Chondrocyte (in vitro differentiated cells): ENCODE results near the gene IRF2BPL. TPM values are rescaled to one million over a fixed set of nuclear protein-coding genes. Genes with fewer than 3 reads are reported as not detected.

ENCODE experiments used
- DNase-seq: peaks from one replicate; pipeline ENCODE4 v3.0.0; 2021; ENCODE audit warnings: mixed read lengths, low spot score
- H3K27ac Mint-ChIP-seq: one replicate; pipeline ENCODE4 v1.8.0; 2021; ENCODE audit warnings: mild to moderate bottlenecking, moderate library complexity, mixed read lengths; ENCODE audit not compliant: unreplicated experiment
- H3K27me3 Mint-ChIP-seq: 2 replicates; pipeline ENCODE4 v1.8.0; 2021; ENCODE audit warnings: low read depth, mixed read lengths
- H3K36me3 Mint-ChIP-seq: 2 replicates; pipeline ENCODE4 v1.8.0; 2021; ENCODE audit warnings: low read depth, mixed read lengths
- H3K4me1 Mint-ChIP-seq: 2 replicates; pipeline ENCODE4 v1.8.0; 2021; ENCODE audit warnings: low read depth, mild to moderate bottlenecking, mixed read lengths
- H3K4me3 Mint-ChIP-seq: one replicate; pipeline ENCODE4 v1.8.0; 2021; ENCODE audit warnings: mild to moderate bottlenecking, moderate library complexity, mixed read lengths; ENCODE audit not compliant: unreplicated experiment
- H3K9me3 Mint-ChIP-seq: 2 replicates; pipeline ENCODE4 v1.8.0; 2021; ENCODE audit warnings: low read depth, mixed read lengths
- total RNA-seq: library from RNA; stranded (reverse); gene quantifications from 3 replicates; pipeline ENCODE4 v1.2.1, GENCODE V29; 2021
- TF ChIP-seq, protein P1 (sequence below): fragments of 200-600 bp; sonication (generic); IDR thresholded peaks from 2 replicates; pipeline ENCODE4 v1.5.0; 2021; ENCODE audit warnings: antibody characterized with exemption, mild to moderate bottlenecking, moderate library complexity

Gene IRF2BPL
- total RNA-seq, 1 donor from 2014 or later = 56.0 TPM

DNA sequence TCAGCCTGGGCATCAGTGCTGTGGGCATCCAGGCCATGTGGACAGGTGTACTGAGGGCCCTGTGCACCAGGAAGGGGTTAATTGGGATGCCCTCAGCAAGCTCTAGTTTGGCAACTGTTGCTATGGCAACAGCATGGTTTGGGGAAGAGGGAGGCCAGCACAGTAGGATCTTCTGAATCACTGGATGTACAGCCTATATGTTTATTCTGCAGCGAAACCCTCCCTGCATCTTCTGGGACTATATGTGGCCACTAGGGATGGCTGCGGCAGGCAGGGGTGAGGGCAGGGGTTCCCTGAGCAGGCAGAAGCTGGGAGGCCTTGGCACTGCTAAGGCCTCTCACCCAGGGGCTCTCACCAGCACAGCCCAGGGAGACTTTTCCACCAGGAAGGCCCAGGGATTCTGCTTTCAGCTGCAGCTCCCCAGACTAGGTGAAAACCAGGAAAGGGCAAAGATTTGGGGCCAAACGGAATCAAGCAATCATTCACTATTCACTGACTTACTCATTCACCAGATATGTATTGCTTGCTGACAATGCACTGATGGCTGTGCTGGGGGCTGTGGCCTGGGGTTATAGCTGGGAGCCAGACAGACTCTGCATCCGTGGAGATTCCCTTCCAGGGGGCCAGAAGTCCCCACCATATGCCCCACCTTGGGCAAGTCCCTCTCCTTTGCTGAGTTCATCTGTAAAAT is 42.8 kb downstream of the IRF2BPL start:
- peak overlapping the region; percentile 78 for H3K27ac Mint-ChIP-seq
- peaks cover 9% of the 10 kb centered on the region for H3K9me3 Mint-ChIP-seq
- peaks cover 1% of the 10 kb centered on the region for H3K36me3 Mint-ChIP-seq

DNA sequence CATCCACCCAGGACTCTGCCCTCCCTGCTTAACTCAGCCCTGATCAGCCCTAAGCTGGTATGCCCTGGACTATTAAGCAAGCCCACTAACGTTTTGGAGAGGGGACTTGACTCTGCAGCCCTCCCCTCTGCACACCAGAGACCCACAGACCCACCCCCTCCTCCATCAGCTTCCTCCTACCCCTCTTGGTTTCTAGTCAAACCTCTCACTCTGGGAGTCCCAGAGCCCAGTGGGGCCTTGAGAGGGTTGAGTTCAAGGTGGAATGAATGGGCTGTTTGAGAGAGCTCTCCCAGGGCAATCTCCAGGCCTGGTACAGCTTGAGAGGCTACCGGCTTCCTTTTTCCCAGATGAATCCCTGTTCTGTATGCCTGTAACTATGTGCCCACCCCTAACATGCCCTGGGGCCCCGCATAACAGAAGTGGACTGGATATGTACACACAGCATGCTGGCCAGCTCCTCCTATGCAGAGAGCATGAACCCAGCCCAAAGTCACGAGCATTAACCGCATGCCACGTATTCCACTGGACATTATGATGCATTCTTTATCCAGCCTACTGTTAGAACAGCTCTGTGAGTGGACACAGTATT is 43.6 kb downstream of the IRF2BPL start:
- Mint-ChIP-seq H3K36me3 (peaks cover 1% of the 10 kb centered on the region), H3K4me3 (no peak overlapping the region), H3K4me1 (peaks cover 24% of the 10 kb centered on the region), H3K27ac (peak overlapping the region; percentile 78), H3K9me3 (peaks cover 9% of the 10 kb centered on the region), H3K27me3 (no peaks in the 10 kb centered on the region)
- TF ChIP-seq, protein P1, sequence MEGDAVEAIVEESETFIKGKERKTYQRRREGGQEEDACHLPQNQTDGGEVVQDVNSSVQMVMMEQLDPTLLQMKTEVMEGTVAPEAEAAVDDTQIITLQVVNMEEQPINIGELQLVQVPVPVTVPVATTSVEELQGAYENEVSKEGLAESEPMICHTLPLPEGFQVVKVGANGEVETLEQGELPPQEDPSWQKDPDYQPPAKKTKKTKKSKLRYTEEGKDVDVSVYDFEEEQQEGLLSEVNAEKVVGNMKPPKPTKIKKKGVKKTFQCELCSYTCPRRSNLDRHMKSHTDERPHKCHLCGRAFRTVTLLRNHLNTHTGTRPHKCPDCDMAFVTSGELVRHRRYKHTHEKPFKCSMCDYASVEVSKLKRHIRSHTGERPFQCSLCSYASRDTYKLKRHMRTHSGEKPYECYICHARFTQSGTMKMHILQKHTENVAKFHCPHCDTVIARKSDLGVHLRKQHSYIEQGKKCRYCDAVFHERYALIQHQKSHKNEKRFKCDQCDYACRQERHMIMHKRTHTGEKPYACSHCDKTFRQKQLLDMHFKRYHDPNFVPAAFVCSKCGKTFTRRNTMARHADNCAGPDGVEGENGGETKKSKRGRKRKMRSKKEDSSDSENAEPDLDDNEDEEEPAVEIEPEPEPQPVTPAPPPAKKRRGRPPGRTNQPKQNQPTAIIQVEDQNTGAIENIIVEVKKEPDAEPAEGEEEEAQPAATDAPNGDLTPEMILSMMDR = no peak
- DNase-seq = no peak

More for the DNA sequence above, 42.8 kb downstream of the IRF2BPL start:
- Mint-ChIP-seq H3K4me1 (peaks cover 24% of the 10 kb centered on the region), H3K27me3 (no peaks in the 10 kb centered on the region), H3K4me3 (no peak overlapping the region)
- no peak for DNase-seq
- TF ChIP-seq, protein P1 = peak; percentile 17

DNA sequence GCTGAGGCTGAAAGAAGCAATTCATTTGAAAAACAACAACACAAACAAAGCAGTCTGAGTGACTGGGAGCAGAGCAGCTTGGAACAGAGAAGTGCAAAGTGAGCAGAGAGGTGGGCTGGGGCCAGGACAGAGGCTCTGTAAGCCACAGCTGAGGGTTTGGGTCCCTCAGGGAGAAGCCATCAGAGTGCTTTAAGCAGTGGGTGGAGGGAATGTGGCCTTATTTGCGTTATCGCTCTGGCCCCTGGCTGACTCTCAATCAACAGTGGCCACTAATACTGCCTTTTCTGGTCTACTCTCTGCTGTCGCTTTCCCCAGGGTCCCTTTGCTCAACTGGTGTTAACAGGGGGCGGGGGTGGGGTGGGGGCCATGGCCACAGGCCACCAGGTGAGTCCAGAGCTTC is 44.2 kb downstream of the IRF2BPL start:
- H3K27ac Mint-ChIP-seq = no peak overlapping the region

DNA sequence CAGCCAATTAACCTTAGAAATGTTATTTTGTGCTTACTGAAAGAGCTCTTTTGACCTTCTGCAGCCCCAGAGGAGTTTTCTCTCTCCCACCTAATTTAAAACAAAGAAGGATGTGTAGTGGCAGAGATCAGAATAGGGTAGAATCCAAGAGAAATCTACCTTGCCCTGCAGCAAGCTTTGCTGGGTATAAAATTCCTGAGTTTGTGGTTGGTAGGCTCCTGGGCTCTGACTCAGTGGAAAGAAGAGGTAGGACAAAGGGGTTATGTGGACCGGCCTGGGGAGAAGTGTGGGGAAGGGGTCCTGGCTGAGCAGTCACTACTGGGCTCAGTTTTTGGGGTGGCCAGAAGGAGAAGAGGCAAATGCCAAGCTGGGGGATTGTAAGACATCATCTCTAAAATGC is 46.8 kb downstream of the IRF2BPL start:
- H3K4me3 Mint-ChIP-seq = no peak overlapping the region
- peaks cover 24% of the 10 kb centered on the region for H3K4me1 Mint-ChIP-seq
- no peak for DNase-seq
- H3K9me3 Mint-ChIP-seq = peaks cover 9% of the 10 kb centered on the region
- peaks cover 1% of the 10 kb centered on the region for H3K36me3 Mint-ChIP-seq
- no peak overlapping the region for H3K27ac Mint-ChIP-seq
- TF ChIP-seq, protein P1 = no peak
- no peaks in the 10 kb centered on the region for H3K27me3 Mint-ChIP-seq

More for the DNA sequence above, 44.2 kb downstream of the IRF2BPL start:
- H3K4me1 Mint-ChIP-seq = peaks cover 24% of the 10 kb centered on the region
- TF ChIP-seq, protein P1 = no peak
- DNase-seq = no peak
- no peak overlapping the region for H3K4me3 Mint-ChIP-seq
- no peaks in the 10 kb centered on the region for H3K27me3 Mint-ChIP-seq
- peaks cover 1% of the 10 kb centered on the region for H3K36me3 Mint-ChIP-seq
- peaks cover 9% of the 10 kb centered on the region for H3K9me3 Mint-ChIP-seq

DNA sequence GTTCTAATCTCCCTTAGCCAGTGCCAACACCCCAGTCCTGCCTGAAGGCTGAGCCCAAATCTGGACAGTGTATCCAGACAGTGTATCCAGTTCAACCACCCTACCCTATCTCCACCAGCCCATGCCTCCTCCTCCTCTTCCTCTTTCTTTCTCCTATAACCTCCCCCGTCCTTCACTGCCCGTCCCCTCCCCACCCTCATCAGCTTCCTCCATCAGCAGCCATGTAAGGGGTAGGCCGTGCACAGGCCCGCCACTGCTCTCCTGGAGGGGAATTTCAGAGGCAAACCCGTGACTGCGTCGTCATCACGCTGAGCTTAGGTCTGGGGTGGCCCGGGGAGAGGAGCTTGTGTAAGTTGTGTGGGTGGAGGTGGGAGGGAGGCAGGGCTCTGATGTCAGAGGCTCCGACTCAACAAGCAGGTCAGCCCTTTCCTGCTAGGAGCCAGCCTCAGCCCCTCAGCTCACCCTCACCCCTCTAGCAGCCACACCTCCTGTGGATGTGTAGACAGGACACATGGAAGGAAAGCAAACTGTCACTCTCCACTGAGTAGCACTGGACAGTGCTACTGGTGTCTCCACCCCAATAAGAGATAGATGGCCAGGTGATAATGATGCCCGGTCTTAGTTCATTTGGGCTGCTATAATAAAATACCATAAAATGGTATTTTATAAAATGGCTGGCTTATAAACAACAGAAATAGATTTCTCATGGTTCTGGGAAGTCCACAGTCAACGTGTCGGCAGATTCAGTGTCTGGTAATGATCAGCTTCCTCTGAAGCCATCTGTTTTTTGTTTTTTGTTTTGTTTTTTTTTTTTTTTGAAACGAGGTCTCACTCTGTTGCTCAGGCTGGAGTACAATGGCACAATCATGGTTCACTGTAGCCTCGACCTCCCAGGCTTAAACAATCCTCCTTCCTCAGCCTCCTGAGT is 50.5 kb downstream of the IRF2BPL start:
- Mint-ChIP-seq H3K27me3 (no peaks in the 10 kb centered on the region), H3K4me3 (no peak overlapping the region), H3K36me3 (peaks cover 1% of the 10 kb centered on the region), H3K9me3 (peaks cover 9% of the 10 kb centered on the region), H3K4me1 (no peaks in the 10 kb centered on the region), H3K27ac (no peak overlapping the region)
- TF ChIP-seq, protein P1 = no peak
- DNase-seq = no peak
